ENCODE data around the gene FBXL14. TPM values are rescaled to one million over a fixed set of nuclear protein-coding genes. Genes with fewer than 3 reads are reported as not detected.

The FBXL14 gene
- total RNA-seq, 1 experiment from 2014 or later, result 15.3 TPM

DNA sequence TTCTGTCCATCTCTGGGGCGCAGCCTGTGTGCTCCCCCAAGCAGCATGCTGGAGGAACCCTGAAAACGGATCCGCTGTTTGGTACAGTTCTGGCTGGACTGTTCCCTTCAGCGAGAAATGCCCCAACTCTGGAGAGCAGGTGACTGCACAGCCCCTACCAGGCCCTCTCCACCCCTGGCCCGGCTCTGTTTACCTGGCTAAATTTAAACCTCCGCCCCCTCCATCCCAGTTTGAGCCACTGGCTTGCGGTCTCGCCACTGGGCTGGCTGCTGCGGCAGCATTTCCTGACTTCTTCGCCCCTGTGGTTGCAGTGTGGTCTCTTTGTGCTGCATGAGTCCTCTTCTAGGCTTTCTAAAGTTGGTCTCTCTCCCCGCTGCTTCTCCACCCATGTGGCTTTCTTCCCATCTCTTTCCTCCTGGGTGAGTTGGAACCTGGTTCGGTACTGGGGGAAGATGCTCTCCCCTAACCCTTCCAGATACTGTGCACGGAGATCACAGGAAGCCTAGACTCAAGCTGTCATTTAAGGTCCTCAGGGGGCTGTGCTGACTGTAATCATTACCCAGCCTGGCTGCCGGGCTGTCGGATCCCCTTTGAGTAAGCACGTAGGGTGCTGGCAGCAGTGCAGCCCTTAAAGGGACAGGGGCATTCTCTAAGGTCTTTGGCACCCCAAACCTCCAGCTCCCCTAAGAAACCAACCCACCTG, 60.6 kb downstream of the FBXL14 start:
- in situ Hi-C loops (cut with HindIII; ENCODE audit: low pct_unique_long_range_greater_than_20kb, low sequenced_read_pairs), result no loop called here
- no peak for DNase-seq (ENCODE audit: low read depth, low spot score)

GRCh38 chr12:1533205-1533601, 61.2 kb downstream of the FBXL14 start:
- in situ Hi-C loops (cut with HindIII; ENCODE audit: low pct_unique_long_range_greater_than_20kb, low sequenced_read_pairs), result no loop called here
- no peak for DNase-seq (ENCODE audit: low read depth, low spot score)

DNA sequence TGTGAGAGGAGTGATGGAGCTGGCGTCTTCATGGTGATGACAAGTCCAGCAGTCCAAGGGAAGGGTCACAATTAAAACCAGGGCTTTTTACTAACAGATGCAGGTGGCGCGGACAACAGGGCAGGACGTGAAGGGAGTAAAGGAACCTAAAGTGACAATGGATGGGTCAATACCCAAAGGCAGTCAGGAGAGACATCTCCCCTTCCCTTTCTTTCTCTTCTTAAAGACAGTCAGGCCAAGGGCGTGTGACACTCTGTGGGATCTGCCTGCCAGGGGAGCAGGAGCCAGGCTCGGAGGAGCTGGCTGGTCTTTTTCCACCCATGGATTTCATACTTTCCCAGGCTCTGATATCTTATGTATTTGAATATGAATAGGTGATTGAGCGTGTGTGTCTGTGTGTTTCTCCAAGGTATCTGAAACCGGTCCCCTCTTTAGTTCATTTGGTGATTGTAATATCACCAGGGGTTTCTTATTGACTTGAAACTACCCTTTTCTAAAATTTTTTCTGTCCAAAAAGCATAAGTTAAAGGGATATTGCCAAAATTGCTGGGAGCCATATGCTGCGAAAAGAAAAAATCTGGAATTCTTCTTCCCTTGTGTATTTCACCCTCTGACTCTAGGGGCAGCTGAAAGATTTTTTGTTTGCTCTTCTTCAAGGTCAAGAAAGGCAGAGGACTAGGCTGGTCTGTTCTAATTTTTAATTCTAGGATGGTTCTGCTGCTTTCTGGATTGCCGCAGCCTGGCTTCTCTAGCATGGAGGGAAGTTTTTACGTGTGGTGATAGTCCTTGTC, 61.8 kb downstream of the FBXL14 start:
- in situ Hi-C loops (cut with HindIII; ENCODE audit: low pct_unique_long_range_greater_than_20kb, low sequenced_read_pairs), result no loop called here
- no peak for DNase-seq (ENCODE audit: low read depth, low spot score)

DNA sequence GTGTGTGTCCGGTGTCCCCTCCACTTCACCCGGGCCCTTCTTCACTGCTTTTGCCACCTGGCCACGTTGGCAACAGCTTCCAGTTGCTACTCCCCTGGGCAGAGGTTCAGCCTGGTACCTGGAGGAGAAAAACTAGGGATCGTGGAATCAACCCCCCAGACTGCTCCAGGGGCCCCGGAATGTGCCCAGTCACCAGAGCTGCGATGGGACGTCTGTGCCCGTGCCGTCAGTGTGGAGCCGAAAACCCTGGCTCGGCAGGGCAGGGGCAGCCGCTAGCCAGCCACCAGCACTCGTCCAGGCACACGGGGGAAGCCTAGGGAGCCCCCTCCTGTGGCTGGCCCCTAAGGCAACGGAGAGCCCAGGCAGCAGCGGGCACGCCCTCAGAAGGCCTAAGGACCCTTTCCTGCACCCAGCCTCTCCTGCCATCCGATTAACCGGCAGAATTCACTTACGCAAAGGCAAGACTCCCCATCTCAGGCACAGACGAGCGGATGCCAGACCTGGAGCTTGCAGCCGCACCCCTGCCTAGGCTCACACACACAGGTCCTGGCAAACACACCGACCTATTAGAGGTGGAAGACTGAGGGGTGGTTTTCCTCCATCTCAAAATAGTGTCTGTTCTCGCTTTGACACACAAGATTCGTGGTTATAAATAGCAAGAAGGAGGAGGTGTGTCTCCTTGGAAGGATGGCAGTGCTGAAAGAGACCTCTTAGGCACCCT, 62.6 kb downstream of the FBXL14 start:
- in situ Hi-C loops (cut with HindIII; ENCODE audit: low pct_unique_long_range_greater_than_20kb, low sequenced_read_pairs), result no loop called here

GRCh38 chr12:1531153-1531653, 63.2 kb downstream of the FBXL14 start:
- no peak for DNase-seq (ENCODE audit: low read depth, low spot score)
- in situ Hi-C loops (cut with HindIII; ENCODE audit: low pct_unique_long_range_greater_than_20kb, low sequenced_read_pairs), result no loop called here

More for the DNA sequence above, 62.6 kb downstream of the FBXL14 start:
- DNase-seq (ENCODE audit: low read depth, low spot score), result no peak

GRCh38 chr12:1530592-1531152, 63.7 kb downstream of the FBXL14 start:
- no peak for DNase-seq (ENCODE audit: low read depth, low spot score)
- in situ Hi-C loops (cut with HindIII; ENCODE audit: low pct_unique_long_range_greater_than_20kb, low sequenced_read_pairs), result no loop called here

DNA sequence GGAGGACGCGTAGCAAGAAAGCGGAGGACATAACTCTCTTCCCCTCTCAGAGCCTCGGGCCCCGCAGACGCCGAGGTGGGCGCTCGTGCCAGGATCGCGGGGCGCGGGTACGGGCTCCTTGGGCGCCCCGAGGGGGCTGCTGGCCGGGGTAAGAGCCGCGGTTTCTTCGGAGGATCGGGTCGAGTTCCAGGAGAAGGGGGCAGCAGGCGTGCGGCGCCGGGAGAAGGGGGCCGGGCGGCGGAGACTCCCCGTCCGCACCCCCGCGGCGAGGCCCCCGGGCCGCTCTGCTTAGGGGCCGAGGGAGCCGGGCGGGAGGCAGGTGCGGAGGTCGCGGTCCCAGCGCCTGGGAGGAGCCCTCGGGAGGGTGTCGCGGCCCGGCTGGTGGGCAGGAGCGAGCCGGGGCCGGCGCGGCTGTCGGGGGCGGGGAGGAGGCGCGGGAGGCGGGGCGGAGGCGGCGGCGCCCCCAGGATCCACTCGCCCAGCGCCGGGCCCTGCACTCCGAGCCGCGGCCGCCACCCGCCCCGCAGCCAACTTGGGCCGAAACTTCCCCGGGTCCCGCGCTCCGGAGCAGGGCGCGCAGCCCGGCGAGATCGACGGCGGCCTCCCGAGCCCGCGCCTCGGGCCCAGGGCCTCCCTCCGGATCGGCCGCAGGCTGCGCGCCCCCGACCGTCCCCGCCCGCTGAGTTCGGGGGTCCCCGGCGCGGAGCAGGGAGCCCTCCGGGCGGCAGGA, 64.4 kb downstream of the FBXL14 start:
- in situ Hi-C loops (cut with HindIII; ENCODE audit: low pct_unique_long_range_greater_than_20kb, low sequenced_read_pairs), result no loop called here
- DNase-seq (ENCODE audit: low read depth, low spot score), result no peak

- DNase-seq (ENCODE audit: low read depth, low spot score), result no peak
- in situ Hi-C loops (cut with HindIII; ENCODE audit: low pct_unique_long_range_greater_than_20kb, low sequenced_read_pairs), result no loop called here
Observed at GRCh38 chr12:1529228-1529861, 65.0 kb downstream of the FBXL14 start.

- in situ Hi-C loops (cut with HindIII; ENCODE audit: low pct_unique_long_range_greater_than_20kb, low sequenced_read_pairs), result no loop called here
- DNase-seq (ENCODE audit: low read depth, low spot score), result no peak
Observed at GRCh38 chr12:1528791-1529190, 65.6 kb downstream of the FBXL14 start.

GRCh38 chr12:1527789-1528188, 66.6 kb downstream of the FBXL14 start:
- no peak for DNase-seq (ENCODE audit: low read depth, low spot score)
- in situ Hi-C loops (cut with HindIII; ENCODE audit: low pct_unique_long_range_greater_than_20kb, low sequenced_read_pairs), result no loop called here

DNA sequence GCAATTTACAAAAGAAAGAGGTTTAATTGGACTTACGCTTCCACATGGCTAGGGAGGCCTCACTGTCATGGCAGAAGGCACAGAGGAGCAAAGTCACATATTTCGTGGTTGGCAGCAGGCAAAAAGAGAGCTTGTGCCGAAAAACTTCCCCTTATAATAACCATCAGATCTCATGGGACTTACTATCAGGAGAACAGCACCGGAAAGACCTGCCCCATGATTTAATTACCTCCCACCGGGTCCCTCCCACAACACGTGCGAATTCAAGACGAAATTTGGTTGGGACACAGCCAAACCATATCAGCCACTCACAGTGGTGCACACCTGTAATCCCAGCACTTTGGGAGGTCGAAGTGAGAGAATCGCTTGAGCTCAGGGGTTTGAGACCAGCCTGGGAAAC, 68.5 kb downstream of the FBXL14 start:
- in situ Hi-C loops (cut with HindIII; ENCODE audit: low pct_unique_long_range_greater_than_20kb, low sequenced_read_pairs), result no loop called here
- no peak for DNase-seq (ENCODE audit: low read depth, low spot score)

GRCh38 chr12:1523558-1524050, 70.8 kb downstream of the FBXL14 start:
- in situ Hi-C loops (cut with HindIII; ENCODE audit: low pct_unique_long_range_greater_than_20kb, low sequenced_read_pairs), result no loop called here
- DNase-seq (ENCODE audit: low read depth, low spot score), result no peak

GRCh38 chr12:1523046-1523445, 71.3 kb downstream of the FBXL14 start:
- in situ Hi-C loops (cut with HindIII; ENCODE audit: low pct_unique_long_range_greater_than_20kb, low sequenced_read_pairs), result no loop called here
- no peak for DNase-seq (ENCODE audit: low read depth, low spot score)

- DNase-seq (ENCODE audit: low read depth, low spot score), result no peak
- in situ Hi-C loops (cut with HindIII; ENCODE audit: low pct_unique_long_range_greater_than_20kb, low sequenced_read_pairs), result no loop called here
Observed at GRCh38 chr12:1519642-1520041, 74.7 kb downstream of the FBXL14 start.

- no peak for DNase-seq (ENCODE audit: low read depth, low spot score)
- in situ Hi-C loops (cut with HindIII; ENCODE audit: low pct_unique_long_range_greater_than_20kb, low sequenced_read_pairs), result no loop called here
Observed at GRCh38 chr12:1518591-1519516, 75.5 kb downstream of the FBXL14 start.

All from SK-MEL-5 (cell line).